Loucy (cell line): ENCODE results near the gene PAX6.

Experiments
- H2AFZ ChIP-seq: fragments of 200-600 bp; sonication (generic); 2 replicates; pipeline ENCODE4 v1.6.0; 2016; ENCODE audit warnings: antibody characterized with exemption, mild to moderate bottlenecking, low read length, moderate library complexity
- H3F3A ChIP-seq: fragments of 200-600 bp; 2 replicates; pipeline ENCODE4 v1.6.0; 2016; ENCODE audit warnings: antibody characterized with exemption, low read depth, mild to moderate bottlenecking
- H3K27me3 ChIP-seq: fragments of 200-600 bp; sonication (generic); 2 replicates; pipeline ENCODE4 v1.6.1; 2014; ENCODE audit warnings: low read length, mild to moderate bottlenecking; ENCODE audit not compliant: insufficient read depth, poor library complexity, severe bottlenecking
- H3K36me3 ChIP-seq: fragments of 200-600 bp; sonication (generic); 2 replicates; pipeline ENCODE4 v1.6.1; 2016; ENCODE audit warnings: low read length; ENCODE audit not compliant: insufficient read depth
- H3K4me1 ChIP-seq: fragments of 200-600 bp; sonication (generic); 2 replicates; pipeline ENCODE4 v1.5.1; 2014; ENCODE audit warnings: low read length, mild to moderate bottlenecking; ENCODE audit not compliant: insufficient read depth, poor library complexity, severe bottlenecking
- H3K4me2 ChIP-seq: fragments of 200-600 bp; sonication (generic); 2 replicates; pipeline ENCODE4 v1.6.0; 2014; ENCODE audit warnings: antibody characterized with exemption, low read length, low read depth, mild to moderate bottlenecking; ENCODE audit not compliant: poor library complexity, severe bottlenecking
- H3K4me3 ChIP-seq: fragments of 200-600 bp; sonication (generic); 2 replicates; pipeline ENCODE4 v1.5.1; 2014; ENCODE audit warnings: low read length, mild to moderate bottlenecking, mixed read lengths; ENCODE audit not compliant: poor library complexity, severe bottlenecking
- H3K79me2 ChIP-seq: fragments of 200-600 bp; sonication (generic); 2 replicates; pipeline ENCODE4 v1.6.1; 2014; ENCODE audit warnings: low read length; ENCODE audit not compliant: insufficient read depth
- H3K9ac ChIP-seq: fragments of 200-600 bp; sonication (generic); 2 replicates; pipeline ENCODE4 v1.6.0; 2014; ENCODE audit warnings: mild to moderate bottlenecking, low read depth, low read length, moderate library complexity; ENCODE audit not compliant: poor library complexity, severe bottlenecking
- H3K9me2 ChIP-seq: fragments of 200-600 bp; sonication (generic); replicated peaks from 2 replicates; pipeline ENCODE4 v1.6.1; 2016; ENCODE audit warnings: low read depth, low read length, mixed read lengths
- H3K9me3 ChIP-seq: fragments of 200-600 bp; sonication (generic); 2 replicates; pipeline ENCODE4 v1.6.1; 2014; ENCODE audit warnings: mild to moderate bottlenecking, antibody characterized with exemption, low read length, low read depth; ENCODE audit not compliant: insufficient read depth
- H4K20me1 ChIP-seq: fragments of 200-600 bp; sonication (generic); 2 replicates; pipeline ENCODE4 v1.6.0; 2014; ENCODE audit warnings: antibody characterized with exemption, low read length, mild to moderate bottlenecking; ENCODE audit not compliant: insufficient read depth, poor library complexity, severe bottlenecking
- EZH2phosphoT487 ChIP-seq: fragments of 200-600 bp; IDR thresholded peaks from 2 replicates; pipeline ENCODE4 v1.6.1; 2018; ENCODE audit warnings: antibody characterized with exemption, mild to moderate bottlenecking, moderate library complexity, borderline replicate concordance
- TF ChIP-seq, protein P1 (sequence below): fragments of 200-600 bp; sonication (generic); conservative IDR thresholded peaks from 2 replicates; pipeline ENCODE4 v1.5.1; 2014; ENCODE audit warnings: mild to moderate bottlenecking, antibody characterized with exemption, low read length

Gene PAX6

GRCh38 chr11:31806186-31806927 is 4.8 kb downstream of the PAX6 start:
- no peak overlapping the region for H3K9ac ChIP-seq
- no peaks in the 10 kb centered on the region for H3K27me3 ChIP-seq
- no peaks in the 10 kb centered on the region for H3K4me1 ChIP-seq
- TF ChIP-seq, protein P1, sequence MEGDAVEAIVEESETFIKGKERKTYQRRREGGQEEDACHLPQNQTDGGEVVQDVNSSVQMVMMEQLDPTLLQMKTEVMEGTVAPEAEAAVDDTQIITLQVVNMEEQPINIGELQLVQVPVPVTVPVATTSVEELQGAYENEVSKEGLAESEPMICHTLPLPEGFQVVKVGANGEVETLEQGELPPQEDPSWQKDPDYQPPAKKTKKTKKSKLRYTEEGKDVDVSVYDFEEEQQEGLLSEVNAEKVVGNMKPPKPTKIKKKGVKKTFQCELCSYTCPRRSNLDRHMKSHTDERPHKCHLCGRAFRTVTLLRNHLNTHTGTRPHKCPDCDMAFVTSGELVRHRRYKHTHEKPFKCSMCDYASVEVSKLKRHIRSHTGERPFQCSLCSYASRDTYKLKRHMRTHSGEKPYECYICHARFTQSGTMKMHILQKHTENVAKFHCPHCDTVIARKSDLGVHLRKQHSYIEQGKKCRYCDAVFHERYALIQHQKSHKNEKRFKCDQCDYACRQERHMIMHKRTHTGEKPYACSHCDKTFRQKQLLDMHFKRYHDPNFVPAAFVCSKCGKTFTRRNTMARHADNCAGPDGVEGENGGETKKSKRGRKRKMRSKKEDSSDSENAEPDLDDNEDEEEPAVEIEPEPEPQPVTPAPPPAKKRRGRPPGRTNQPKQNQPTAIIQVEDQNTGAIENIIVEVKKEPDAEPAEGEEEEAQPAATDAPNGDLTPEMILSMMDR, result no peak
- no peak for TF ChIP-seq EZH2phosphoT487
- H2AFZ ChIP-seq, result no peak overlapping the region
- H3K4me2 ChIP-seq, result no peak overlapping the region
- H4K20me1 ChIP-seq, result no peaks in the 10 kb centered on the region
- H3F3A ChIP-seq, result no peaks in the 10 kb centered on the region
- no peaks in the 10 kb centered on the region for H3K9me3 ChIP-seq
- H3K79me2 ChIP-seq, result no peaks in the 10 kb centered on the region
- no peaks in the 10 kb centered on the region for H3K36me3 ChIP-seq
- no peaks in the 10 kb centered on the region for H3K9me2 ChIP-seq
- no peak overlapping the region for H3K4me3 ChIP-seq

DNA sequence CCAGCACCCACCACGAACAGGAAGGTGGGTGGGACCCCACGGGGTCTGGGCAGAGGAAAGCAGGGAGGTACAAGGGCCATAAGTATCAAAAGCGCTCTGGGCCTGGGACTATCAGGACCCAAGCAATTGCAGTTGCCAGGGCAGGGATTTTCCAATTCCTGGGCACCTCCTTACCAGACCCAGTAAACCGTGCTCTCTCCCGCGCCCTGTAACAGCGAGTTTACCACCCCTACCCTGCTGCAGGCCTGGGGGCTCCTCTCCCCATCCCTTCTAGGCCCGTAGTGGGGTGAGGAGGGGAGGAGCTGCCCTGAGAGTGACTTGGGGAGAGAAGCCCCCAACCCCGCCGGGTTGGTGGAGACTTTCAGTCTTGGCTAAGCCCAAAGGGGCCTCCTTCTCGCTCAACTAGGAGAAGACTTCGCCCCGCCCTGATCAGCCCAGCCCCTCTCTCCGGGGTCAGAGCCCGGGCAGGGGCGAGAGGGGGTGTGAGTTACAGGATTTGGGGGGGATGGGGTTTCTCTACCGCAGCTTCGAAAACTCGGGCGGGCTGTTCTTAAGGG is 5.4 kb downstream of the PAX6 start:
- Histone ChIP-seq H3K4me3 (no peak overlapping the region), H3K79me2 (no peaks in the 10 kb centered on the region), H2AFZ (no peak overlapping the region), H3K36me3 (no peaks in the 10 kb centered on the region), H3K9me2 (no peaks in the 10 kb centered on the region), H3K27me3 (no peaks in the 10 kb centered on the region), H4K20me1 (no peaks in the 10 kb centered on the region), H3K9me3 (no peaks in the 10 kb centered on the region), H3K4me1 (no peaks in the 10 kb centered on the region), H3K9ac (no peak overlapping the region), H3K4me2 (no peak overlapping the region), H3F3A (no peaks in the 10 kb centered on the region)
- TF ChIP-seq, protein P1, result no peak

DNA sequence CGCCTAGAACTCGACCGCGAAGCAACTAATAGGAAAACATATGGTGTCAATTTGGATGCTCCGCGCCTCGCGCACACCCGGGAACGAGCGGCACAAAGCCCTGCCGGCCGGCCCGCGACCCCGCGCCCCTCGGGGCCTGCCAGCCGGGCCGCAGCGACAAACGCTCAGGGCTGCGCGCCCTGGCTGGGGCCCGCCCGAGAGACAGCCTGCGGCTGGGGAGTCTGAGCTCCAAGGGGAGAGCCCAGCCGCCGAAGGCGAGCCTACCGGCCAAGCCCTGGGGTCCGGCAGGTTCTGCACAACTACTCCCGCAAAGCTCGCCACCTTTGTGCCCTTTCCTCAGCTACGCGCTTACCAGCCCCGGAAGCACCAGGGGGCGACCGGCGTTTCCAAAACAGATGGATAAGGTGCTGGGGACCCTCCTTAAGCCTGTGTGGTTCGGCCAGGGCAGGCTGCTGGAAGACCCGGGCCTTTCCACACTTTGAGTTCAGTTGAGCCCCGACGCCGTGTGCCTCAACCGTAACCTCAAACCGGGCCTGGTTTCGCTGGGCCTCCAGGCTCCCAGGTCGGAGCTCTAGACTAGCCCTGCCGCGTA is 6.0 kb downstream of the PAX6 start:
- Histone ChIP-seq H3K4me3 (no peak overlapping the region), H3K4me2 (no peak overlapping the region), H3K27me3 (no peaks in the 10 kb centered on the region)

More for the DNA sequence above, 6.0 kb downstream of the PAX6 start:
- Histone ChIP-seq H3K79me2 (no peaks in the 10 kb centered on the region), H3K9me2 (no peaks in the 10 kb centered on the region), H3F3A (no peaks in the 10 kb centered on the region), H4K20me1 (no peaks in the 10 kb centered on the region), H3K4me1 (no peaks in the 10 kb centered on the region), H3K9ac (no peak overlapping the region), H2AFZ (no peak overlapping the region), H3K36me3 (no peaks in the 10 kb centered on the region), H3K9me3 (no peaks in the 10 kb centered on the region)
- TF ChIP-seq, protein P1, result no peak
- TF ChIP-seq EZH2phosphoT487, result no peak
